Gastrocnemius medialis (tissue), 4 donors: ENCODE results near the gene NOVA1.

ENCODE experiments used
- CTCF ChIP-seq, 5 experiments: fragments of 450-650 bp in 3 of 5; fragments of 200-600 bp in 2 of 5; sonication (generic) in 2 of 5; IDR thresholded peaks in 4 of 5; conservative IDR thresholded peaks in 1 of 5; 1 replicate in 4 of 5; 2 replicates in 1 of 5; pipeline ENCODE4 v1.5.1; 2016 to 2019; ENCODE audit warnings: antibody characterized with exemption in 5 of 5, mild to moderate bottlenecking in 3 of 5, moderate library complexity in 3 of 5
- POLR2A ChIP-seq, 2 donors: fragments of 450-650 bp; IDR thresholded peaks; one replicate each; pipeline ENCODE4 v1.6.1; 2017; ENCODE audit warnings: antibody characterized with exemption in 2 of 2, mild to moderate bottlenecking in 2 of 2, moderate library complexity in 2 of 2

GRCh38 chr14:26598081-26598671, 343 bp upstream of the NOVA1 start:
- TF ChIP-seq CTCF (IDR thresholded peaks at IDR 0.05 in 4 of 5, conservative IDR thresholded peaks at IDR 0.05 in 1 of 5) (no peak), POLR2A (IDR thresholded peaks at IDR 0.05) (no peak)
